K562 (cell line): Measurements from ENCODE around the gene PSMD1. TPM values are rescaled to one million over a fixed set of nuclear protein-coding genes. Genes with fewer than 3 reads are reported as not detected.
A peak's percentile ranks its signal among the peaks of the same experiment; 100 is the strongest.

Experiments
- ATF1 ChIP-seq, 2 experiments: fragments of 450-650 bp in 1 of 2; IDR thresholded peaks; 2 replicates each; pipeline ENCODE4 v1.6.1; 2016; ENCODE audit warnings: missing compliant biosample characterization in 1 of 2, missing genetic modification characterization in 1 of 2
- BCOR ChIP-seq: fragments of 450-650 bp; IDR thresholded peaks from 2 replicates; pipeline ENCODE4 v1.6.1; 2016
- CREB1 ChIP-seq, 2 experiments: sonication (generic) in 1 of 2; formaldehyde crosslinking in 1 of 2; IDR thresholded peaks; 2 replicates each; pipeline versions ENCODE4 v1.6.1 to v1.8.0; 2012 to 2022; ENCODE audit warnings: inconsistent platforms in 1 of 2, mild to moderate bottlenecking in 1 of 2, missing genetic modification reagents in 1 of 2, moderate library complexity in 1 of 2
- DDX20 ChIP-seq: fragments of 450-650 bp; IDR thresholded peaks from 2 replicates; pipeline ENCODE4 v1.6.1; 2016; ENCODE audit warnings: missing genetic modification characterization, low read depth, mild to moderate bottlenecking, missing compliant biosample characterization, moderate library complexity
- NFIX ChIP-seq: fragments of 250-450 bp; sonication (Bioruptor Pico); IDR thresholded peaks from 2 replicates; pipeline ENCODE4 v1.4.0; 2020; ENCODE audit warnings: low read depth, mild to moderate bottlenecking, moderate library complexity
- POLR2B ChIP-seq: fragments of 450-650 bp; IDR thresholded peaks from 2 replicates; pipeline ENCODE4 v1.6.1; 2018; ENCODE audit warnings: low read depth; ENCODE audit not compliant: partially characterized antibody
- SOX6 ChIP-seq: fragments of 450-650 bp; IDR thresholded peaks from 2 replicates; pipeline ENCODE4 v1.6.1; 2014; ENCODE audit warnings: mild to moderate bottlenecking
- polyA plus RNA-seq, 8 experiments: library from polyadenylated mRNA; depleted of rRNA in 4 of 8; stranded (reverse) in 5 of 8; unstranded in 3 of 8; fragments of >200 nt; fragmentation: Nextera tagmentation in 2 of 8; fragmentation: Illumina TruSeq in 1 of 8; extraction: Ambion mirVana in 2 of 8; extraction: Trizol in 1 of 8; gene quantifications; 2 replicates each; pipeline versions ENCODE4 v1.2.1 to v1.2.3, GENCODE V29; 2011 to 2014; ENCODE audit warnings: inconsistent platforms in 1 of 8, missing spikeins in 1 of 8
- total RNA-seq, 7 experiments: library from RNA; depleted of rRNA in 6 of 7; stranded (reverse); fragments of >200 nt in 6 of 7; fragmentation: Illumina TruSeq in 2 of 7; extraction: Trizol in 2 of 7; gene quantifications; 2 replicates each; pipeline versions ENCODE4 v1.2.1 to v1.2.3, GENCODE V29; 2011 to 2021; ENCODE audit warnings: low replicate concordance in 1 of 7
- TF ChIP-seq, protein P1 (sequence below), 2 experiments: fragments of 250-450 bp in 1 of 2; fragments of 450-650 bp in 1 of 2; sonication (Bioruptor Pico) in 1 of 2; IDR thresholded peaks; 2 replicates each; pipeline versions ENCODE4 v1.6.1 to v1.8.0; 2016 to 2021; ENCODE audit warnings: mild to moderate bottlenecking in 2 of 2, moderate library complexity in 2 of 2, missing compliant biosample characterization in 1 of 2, missing genetic modification characterization in 1 of 2
- TF ChIP-seq, protein P2 (sequence below): sonication (generic); formaldehyde crosslinking; IDR thresholded peaks from 2 replicates; pipeline ENCODE4 v1.8.0; 2022; ENCODE audit warnings: missing genetic modification reagents, mild to moderate bottlenecking, borderline replicate concordance
- TF ChIP-seq, protein P3 (sequence below): fragments of 200-800 bp; sonication (Bioruptor generic); IDR thresholded peaks from 2 replicates; pipeline ENCODE4 v1.6.1; 2017; ENCODE audit warnings: missing genetic modification characterization, missing compliant biosample characterization

The PSMD1 gene
- total and polyA plus RNA-seq, 9 of the 15 experiments (the other 6 are each of a cell fraction or from before 2014, with no cell fraction given) = 100 to 257 (median 147) TPM

DNA sequence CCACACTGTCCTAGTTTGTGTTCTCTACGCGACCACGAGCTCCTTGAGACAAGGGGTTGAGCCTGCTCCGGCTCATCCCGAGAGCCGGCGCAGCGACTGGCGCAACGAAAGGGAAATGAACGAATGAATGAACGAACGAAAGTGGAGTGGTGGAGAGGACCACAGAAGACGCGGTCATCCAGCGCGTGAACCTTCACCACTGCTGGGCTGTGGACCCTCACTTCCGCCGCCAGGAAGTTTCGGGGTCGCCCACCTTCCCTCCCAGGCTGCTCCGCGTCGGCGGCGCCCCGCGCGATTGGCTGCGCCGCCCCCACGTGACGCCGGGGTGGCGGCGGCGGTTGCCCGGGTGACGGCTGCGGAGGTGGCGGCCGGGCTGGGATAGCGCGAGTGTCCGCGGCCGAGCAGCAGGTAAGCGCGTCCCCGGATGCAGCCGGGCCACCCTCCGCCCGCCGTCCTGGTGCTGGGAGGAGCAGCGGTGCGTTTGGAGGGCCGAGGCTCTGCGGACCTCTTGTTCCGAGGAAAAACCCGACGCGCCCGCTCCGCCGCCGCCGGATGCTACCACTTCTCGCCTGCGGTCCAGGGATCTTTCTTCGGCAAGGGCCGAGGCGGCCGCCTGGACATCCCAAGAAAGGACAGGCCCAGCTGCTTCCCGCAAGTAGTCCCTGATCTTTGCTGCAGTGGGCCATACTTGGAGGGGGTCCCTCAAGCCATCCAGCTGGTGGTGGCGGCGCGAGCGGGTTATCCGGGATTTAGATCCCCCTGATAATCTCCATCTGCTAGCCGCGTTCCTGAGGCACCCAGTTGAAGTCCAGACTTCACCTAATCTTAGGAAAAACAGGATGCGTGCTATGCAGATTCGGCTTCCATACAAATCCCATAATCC is 141.9 kb downstream of the PSMD1 start, which contains the start of gene ARMC9 (continued):
- TF ChIP-seq NFIX (no peak), DDX20 (tag) (no peak), CREB1 (IDR thresholded peaks at IDR 0.05) (no peak), CREB1 (CRISPR knock-in tag; IDR thresholded peaks at IDR 0.05) (peak; percentile 52; the same call in 1 of the 2 replicates), ATF1 (CRISPR knock-in tag; IDR thresholded peaks at IDR 0.05) (no peak), ATF1 (tag; IDR thresholded peaks at IDR 0.05) (no peak; the same call in 1 of the 2 replicates), SOX6 (no peak), POLR2B (no peak), BCOR (no peak)
- TF ChIP-seq, protein P1, sequence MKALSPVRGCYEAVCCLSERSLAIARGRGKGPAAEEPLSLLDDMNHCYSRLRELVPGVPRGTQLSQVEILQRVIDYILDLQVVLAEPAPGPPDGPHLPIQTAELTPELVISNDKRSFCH (CRISPR knock-in tag; IDR thresholded peaks at IDR 0.05) = no peak
- TF ChIP-seq, protein P1 (tag; IDR thresholded peaks at IDR 0.05) = no peak
- TF ChIP-seq, protein P2, sequence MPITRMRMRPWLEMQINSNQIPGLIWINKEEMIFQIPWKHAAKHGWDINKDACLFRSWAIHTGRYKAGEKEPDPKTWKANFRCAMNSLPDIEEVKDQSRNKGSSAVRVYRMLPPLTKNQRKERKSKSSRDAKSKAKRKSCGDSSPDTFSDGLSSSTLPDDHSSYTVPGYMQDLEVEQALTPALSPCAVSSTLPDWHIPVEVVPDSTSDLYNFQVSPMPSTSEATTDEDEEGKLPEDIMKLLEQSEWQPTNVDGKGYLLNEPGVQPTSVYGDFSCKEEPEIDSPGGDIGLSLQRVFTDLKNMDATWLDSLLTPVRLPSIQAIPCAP (CRISPR knock-in tag) = no peak
- TF ChIP-seq, protein P3, sequence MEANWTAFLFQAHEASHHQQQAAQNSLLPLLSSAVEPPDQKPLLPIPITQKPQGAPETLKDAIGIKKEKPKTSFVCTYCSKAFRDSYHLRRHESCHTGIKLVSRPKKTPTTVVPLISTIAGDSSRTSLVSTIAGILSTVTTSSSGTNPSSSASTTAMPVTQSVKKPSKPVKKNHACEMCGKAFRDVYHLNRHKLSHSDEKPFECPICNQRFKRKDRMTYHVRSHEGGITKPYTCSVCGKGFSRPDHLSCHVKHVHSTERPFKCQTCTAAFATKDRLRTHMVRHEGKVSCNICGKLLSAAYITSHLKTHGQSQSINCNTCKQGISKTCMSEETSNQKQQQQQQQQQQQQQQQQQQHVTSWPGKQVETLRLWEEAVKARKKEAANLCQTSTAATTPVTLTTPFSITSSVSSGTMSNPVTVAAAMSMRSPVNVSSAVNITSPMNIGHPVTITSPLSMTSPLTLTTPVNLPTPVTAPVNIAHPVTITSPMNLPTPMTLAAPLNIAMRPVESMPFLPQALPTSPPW (CRISPR knock-in tag) = no peak
- TF ChIP-seq, all 486 proteins: peak for 41
